Retina (tissue), 1 donor: ENCODE measurements around the gene P2RX2.

Experiments
- DNase-seq: peaks from one replicate; pipeline ENCODE4 v3.0.0-alpha.2; 2016

P2RX2 gene

DNA sequence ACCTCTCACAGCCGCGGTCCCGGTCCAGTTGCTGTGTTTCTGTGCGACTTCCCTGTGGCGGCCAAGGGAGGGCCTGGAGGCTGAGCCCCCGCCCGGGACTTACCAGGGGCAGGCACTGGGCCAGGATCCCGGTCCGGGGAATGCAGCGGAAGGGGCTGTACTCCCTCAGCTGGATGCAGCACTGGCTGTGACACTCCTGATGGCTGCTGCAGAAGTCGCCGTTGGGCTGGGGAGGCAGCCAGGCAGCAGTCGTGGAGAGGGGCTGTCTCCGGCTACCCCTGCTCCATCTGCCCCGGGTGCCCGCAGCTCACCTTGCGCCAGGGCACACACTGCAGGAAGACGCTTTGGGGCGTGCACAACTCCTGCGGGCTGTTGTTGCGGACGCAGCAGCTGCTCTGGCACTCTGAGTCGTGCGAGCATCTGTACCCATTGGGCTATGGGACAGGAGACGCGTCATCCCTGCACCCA is 14.4 kb upstream of the P2RX2 start:
- no peak for DNase-seq

DNA sequence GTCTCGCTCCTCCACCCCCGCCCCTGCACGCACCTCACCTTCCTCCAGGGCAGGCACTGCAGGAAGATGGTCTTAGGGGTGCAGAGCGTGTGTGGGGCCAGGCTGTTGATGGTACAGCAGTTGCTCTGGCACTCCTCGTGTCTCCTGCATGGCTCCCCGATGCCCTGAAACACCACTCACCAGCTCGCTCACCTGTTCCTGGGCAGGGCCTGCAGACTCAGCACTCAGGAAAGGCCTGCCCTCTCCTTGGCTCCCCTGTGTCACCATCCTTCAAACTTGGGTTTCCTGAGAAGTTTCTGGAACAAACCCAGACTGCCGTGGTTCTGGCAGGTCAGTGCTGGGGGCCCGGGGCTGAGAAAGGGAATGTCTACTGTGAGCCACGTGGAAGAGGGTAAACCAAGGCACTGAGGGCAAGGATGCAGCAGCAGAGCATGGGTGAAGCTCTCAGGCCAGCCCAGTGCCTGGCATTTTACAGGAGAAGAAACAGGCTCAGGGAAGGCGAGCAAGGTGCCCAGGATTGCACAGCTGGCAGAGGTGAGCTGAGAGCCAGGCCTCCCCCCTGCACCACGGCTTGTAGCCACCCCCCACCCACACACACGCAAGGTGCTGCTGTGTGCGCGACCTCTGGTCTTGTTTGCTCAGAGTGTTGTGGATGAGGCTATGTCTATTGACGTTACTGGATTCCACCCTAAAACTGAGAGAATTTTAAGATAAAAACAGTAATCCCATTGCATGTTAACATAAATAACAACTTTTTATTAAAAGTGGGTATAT is 13.7 kb upstream of the P2RX2 start:
- no peak for DNase-seq

DNA sequence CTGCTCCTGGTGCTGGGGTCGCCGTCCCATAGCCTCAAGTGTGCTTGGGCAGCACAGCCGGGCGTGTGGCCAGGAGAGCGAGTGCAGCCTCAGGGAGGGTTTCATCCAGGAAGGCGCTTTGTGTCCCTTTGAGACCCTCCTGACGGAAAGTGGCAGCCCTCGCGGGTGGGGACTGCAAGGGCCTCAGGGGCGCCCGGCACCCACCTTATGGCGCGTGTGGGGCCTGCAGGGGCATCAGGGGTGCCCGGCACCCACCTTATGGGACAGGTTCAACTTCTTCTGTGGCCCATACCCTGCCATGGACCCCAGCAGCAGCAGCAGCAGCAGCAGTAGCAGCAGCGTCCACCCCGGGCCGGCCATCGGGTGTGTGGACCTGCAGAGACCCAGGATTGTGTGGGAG is 12.7 kb upstream of the P2RX2 start:
- no peak for DNase-seq

DNA sequence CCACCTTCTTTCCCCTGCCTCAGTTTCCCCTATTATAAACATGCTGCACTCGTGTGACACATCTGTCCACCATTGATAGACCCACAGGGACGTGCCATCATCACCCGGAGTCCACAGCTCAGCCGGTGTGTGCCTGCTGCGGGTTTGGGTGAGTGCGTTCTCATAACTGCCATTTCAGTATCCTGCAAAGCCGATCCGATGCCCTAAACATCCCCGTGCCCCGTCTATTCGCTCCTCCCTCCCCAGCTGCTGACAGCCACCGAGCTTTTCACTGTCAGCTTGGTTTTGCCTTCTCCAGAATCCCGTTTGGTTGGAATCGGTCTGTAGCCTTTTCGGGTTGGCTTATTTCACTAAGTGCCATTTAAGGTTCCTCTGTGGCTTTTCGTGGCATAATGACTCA is 12.1 kb upstream of the P2RX2 start:
- DNase-seq: no peak

DNA sequence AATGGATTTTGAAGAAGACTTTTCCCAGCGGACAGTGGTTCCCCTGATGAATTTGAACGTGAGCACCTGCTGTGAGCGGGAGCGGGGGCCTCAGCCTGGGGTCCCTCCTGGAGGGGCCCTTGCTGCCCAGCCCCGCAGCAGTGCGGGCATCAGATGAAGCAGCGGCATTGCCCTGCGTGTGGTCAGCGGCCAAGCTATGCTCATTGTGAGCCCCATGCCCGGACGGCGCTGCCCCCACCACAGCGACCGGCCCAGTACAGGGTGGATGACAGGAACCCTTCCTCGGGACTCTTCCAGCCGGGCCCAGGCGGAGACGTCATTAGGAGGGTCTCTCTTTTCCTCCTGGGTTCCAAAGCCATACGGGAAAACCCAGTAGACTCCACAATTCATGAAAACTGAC is 11.6 kb upstream of the P2RX2 start:
- no peak for DNase-seq

DNA sequence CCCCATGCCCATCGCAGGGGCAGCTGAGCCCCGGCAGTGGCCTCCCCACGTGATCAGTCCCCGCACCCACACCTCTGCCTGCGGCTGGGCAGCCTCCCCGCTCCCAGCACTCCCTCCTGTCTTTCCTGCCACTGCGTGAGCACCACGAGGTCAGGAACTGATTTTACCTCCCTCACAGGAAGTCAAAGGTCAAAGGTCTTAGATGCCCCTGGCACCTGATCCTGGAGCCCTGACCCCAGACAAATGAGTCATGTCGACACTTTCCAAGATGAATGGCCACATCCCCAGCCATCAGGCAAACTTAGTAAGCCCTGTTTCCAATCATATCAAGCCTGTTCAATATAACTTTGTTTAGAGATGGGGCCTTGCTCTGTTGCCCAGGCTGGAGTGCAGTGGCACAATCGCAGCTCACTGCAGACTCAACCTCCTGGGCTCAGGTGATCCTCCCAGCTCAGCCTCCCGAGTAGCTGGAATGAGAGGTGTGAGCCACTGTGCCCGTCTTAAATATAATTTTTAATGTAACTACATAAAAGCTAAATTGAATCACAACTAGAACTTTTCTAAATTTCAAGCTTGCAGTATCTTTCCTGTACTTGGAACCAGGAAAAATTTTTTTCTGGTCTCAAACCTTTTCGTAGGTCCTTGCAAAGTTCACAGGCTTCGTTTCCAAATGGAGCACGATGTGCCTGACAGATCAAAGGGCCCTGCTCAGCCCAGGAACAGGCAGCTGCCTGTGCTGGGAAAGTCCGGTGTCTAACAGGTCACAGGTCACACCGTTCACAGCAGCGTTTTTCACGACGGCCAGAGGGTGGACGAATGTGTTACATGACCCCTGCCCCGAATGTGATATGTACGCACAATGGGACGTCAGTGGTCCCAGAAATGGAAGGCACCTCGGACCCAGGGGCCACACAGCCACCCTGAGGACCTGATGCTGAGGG is 10.1 kb upstream of the P2RX2 start:
- DNase-seq: no peak

DNA sequence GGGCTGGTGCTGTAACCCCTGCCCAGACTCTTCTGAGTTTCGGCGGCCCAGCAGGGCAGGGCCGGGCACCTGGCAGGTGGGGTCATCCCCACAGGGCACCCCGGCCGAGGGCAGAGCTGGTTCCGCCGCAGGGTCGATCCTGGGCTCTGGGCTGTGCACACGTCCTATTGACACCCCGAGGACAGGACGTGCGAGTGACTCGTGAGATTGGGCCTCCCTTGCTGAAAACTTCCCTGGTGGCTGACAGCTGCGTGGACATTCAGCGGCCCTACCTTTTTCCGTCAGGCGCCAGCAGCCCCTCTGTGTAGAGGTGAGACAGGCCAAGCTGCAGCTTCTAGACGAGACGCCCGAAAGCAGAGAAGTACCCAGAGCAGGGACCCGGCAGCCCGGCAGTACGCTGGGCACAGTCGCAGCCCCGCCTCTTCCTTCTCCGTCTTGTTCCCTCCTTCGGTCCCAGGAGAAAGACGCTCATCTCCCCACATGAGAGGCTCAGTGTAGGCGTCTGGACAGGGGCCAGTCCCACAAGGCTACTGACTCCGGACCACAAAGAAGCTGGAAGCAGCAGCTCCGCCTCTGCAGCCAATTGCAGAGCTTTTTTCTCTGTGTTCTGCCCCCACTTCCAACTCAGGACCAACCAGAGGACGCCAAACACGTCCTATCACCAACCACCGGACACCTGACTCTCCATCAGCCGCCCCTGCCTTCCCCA is 8.4 kb upstream of the P2RX2 start, which contains the start of gene LRCOL1:
LRCOL1 (minus strand) TSS at position 532 of the 709 bp plus-strand sequence. CDS start 4,331 bp downstream, outside the sequence.
- DNase-seq: peak; percentile 62

DNA sequence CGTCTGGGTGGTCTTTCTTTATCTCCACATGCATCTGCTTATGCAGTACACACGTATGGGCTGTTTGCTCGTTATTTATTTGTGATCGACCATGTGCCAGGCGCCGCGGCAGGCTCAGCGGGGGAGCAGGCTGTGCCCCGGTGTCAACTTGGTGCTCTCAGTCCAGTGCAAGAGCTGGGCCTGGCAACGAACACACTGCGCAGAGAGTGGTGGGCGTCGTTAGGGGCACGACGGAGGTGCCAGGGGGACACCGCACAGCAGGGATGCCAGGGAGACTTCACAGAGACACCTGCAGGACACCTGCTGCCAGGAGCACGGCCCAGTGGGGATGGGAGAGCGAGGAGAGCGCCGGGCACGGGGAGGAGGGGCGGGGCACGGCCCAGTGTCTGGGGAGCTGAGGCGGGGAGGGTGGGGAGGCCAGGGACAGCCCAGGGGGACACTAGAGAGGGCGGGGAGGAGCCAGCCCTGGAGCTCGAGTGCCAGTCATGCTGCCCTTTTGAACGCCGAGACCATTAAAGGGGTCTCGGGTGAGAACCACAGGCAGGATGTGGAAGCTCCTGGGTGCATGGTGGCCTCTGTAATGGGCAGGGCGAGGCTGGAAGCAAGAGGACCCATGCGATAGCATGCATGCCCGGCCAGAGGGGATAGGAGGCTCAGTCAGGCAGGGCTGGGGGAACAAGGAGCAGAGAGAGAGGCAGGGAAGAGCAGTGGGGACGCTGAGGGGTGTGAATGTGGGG is 7.5 kb upstream of the P2RX2 start:
- no peak for DNase-seq

DNA sequence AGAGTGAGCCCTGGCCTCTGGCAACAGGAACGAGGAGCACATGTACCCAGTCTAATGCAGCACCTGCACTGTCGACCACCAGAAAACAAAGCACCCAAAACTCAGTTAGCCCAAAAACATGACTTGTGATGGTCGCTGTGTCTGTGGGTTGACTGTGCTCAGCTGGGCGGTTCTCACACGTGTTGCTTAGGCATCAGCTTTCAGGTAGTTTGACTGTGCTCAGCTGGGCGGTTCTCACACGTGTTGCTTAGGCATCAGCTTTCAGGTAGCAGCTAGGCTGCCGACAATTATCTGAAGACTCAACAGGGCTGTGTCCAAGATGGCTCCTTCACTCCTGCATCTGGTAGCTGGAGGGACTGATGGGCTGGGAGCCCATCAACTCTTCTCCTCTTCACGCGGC is 7.0 kb upstream of the P2RX2 start:
- DNase-seq: no peak

DNA sequence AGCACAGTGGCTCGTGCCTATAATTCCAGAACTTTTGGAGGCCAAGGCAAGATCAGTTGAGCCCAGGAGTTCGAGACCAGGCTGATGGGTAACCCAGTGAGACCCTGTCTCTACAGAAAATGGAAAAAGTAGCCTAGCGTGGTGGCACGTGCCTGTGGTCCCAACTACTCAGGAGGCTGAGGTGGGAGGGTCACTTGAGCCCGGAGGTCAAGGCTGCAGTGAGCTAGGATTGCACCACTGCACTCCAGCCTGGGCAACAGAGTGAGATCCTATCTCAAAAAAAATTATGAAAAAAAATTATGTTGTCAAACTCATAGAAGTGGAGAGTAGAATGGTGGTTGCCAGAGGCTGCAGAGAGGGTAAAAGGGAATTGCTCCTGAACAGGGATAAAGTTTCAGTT is 4.5 kb upstream of the P2RX2 start:
- no peak for DNase-seq

DNA sequence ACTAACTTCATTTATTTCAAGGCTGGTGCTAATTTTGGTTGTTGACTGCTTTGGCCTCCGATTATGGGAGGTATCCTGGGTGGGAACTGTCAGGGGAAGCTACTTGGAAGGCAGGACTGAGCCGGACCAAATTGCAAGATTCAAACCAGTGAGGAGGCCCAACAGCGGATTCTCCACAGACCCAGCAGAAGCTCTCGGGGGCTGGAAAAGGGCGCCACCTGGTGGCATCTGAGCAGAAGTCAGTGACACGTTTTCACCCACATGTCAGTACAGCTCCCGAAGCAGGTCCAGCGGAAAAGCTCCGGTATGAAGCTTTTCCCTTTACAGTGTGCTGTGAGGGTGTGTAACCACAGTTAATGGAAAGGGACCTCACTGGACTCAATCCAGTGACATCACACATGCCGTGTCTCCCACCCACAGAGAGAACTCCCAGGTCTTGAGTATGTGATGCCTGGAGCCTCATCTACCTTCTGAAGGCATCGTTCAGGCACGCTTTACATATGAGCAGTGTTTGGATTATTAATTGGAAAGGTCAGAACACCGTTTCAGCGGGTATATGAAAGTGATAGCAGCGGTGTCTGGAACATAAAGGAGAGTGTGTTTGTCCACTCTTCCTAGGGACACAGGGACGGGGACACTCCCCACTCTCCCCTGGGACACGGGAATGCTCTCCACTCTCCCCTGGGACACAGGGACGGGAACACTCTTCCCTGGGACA is 3.6 kb upstream of the P2RX2 start:
- peak; percentile 87 for DNase-seq

DNA sequence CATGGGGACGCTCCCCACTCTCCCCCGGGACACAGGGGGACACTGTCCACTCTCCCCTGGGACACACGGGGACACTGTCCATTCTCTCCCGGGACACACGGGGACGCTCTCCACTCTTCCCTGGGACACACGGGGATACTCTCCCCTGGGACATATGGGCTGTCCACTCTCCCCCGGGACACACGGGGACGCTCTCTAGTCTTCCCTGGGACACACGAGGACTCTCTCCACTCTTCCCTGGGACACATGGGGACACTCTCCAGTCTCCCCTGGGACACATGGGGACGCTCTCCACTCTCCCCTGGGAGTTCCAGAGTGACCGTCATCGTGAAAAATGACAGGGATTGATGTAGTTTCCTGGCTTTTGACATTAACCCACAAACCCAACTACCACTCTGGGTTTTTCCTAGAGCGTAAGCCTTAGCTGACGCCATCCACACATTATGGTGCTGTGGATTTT is 3.0 kb upstream of the P2RX2 start:
- no peak for DNase-seq

DNA sequence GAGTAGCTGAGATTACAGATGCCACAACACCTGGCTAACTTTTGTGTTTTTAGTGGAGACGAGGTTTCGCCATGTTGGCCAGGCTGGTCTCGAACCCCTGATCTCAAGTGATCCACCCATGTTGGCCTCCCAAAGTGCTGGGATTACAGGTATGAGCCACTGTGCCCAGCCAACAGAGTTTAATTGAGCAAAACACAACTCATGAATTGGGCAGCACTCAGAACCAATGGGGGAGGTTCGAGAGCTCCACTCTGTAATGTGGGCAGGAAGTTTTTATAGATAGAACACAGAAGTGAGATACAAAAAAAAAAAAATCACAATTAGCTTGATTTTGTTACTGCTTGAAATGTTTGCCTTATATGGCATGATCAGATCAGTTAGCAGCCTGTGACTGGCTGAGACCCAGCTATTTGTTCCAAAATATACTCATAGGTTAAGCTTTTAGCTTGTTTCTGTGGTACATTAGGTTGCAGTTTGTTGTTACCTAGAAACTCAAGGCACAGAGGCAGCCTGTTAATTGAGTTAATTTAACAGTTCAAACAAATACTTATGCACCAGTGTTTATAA is 1.4 kb upstream of the P2RX2 start:
- no peak for DNase-seq

DNA sequence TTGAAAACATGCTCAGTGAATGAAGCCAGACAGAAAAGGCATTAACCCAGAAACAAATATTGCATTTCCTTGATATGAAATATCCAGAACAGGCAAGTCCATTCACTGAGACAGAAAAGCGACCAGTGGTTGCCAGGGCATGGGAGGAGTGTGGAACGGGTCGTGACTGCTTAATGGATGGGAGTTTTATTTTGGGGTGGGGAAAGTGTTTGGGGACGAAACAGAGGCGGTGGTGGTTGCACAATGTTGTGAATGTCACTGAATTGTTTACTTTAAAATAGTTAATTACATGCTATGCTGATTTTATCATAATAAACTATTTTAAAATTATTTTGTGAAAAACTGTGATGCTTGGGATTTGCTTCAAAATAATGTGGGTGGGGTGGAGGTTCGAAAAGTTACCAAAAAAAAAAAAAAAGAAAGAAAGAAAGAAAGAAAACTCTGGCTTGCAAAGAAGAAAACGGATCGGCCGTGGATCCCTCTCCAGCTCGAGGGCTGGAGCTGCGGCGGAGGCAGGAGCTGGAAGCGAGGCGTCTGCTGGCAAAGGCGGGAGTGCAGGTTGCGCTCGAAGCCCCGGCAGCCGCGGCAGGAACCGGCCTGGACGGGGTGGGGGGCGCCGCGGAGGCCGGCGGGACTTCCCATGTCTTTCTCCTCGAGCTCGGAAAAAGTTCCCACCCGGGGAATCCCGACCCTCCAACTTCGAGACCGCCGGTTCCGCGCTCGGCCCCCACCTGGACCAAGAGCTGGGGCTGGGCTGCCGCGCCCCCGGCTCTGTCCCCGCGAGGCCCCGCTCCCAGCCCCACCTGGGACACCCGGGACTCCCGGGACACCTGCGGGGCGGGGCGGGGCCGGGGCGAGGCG is 524 bp upstream of the P2RX2 start:
- DNase-seq: peak; percentile 41

DNA sequence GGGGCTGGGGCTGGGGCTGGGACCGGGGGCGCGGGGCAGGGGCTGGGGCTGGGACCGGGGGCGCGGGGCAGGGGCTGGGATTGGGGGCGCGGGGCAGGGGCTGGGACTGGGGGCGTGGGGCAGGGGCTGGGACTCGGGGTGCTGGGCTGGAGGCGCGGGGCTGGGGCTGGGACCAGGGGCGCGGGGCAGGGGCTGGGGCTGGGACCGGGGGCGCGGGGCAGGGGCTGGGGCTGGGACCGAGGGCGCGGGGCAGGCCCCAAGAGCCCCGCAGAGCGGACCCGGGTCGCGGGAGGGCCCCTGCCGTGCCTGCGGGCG is 452 bp downstream of the P2RX2 start:
- no peak for DNase-seq

DNA sequence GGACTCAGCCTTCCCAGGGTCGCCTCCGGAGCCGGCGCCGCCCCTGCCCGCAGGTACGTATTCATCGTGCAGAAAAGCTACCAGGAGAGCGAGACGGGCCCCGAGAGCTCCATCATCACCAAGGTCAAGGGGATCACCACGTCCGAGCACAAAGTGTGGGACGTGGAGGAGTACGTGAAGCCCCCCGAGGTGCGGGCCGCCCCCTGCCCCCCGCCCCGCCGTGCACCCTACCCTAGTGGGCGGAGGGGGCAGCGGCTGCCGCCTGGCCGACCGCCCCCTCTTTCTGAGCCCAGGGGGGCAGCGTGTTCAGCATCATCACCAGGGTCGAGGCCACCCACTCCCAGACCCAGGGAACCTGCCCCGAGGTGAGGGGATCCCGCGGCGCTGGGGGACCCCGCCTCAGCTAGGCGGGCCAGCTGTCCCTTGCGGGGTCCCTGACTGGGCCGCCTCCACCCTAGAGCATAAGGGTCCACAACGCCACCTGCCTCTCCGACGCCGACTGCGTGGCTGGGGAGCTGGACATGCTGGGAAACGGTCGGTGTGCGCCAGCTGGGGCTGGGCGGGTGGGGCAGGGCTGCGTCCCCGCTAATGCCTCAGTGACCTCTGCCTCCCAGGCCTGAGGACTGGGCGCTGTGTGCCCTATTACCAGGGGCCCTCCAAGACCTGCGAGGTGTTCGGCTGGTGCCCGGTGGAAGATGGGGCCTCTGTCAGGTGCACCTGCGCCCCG is 973 bp downstream of the P2RX2 start:
- no peak for DNase-seq

DNA sequence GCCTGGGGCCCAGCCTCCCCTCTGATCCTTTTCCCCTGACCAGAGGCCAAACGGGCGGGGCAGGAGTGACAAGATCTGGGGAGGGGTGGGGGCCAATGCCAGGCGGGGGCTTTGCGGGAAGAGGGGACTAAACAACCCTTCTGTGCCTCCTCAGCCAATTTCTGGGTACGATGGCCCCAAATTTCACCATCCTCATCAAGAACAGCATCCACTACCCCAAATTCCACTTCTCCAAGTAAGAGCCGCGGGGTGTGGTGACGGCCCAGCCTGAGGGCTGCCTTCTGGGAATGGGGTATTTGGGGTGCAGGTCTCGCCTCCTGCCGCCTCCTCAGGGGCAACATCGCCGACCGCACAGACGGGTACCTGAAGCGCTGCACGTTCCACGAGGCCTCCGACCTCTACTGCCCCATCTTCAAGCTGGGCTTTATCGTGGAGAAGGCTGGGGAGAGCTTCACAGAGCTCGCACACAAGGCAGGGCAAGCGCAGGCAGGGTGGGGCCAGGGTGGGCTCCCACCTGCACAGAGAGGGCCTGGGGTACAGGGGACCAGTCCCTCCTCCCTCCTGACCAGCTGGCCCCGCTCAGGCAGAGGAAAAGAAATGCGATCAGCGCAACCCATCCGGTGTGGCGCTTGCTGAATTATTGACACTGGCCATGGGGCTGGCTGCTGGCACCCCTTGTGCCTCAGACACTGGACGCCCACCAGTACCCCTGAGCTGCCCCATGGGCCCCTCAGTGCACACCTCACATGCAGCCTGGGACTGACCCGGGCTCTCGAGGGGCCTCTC is 1.7 kb downstream of the P2RX2 start:
- no peak for DNase-seq

DNA sequence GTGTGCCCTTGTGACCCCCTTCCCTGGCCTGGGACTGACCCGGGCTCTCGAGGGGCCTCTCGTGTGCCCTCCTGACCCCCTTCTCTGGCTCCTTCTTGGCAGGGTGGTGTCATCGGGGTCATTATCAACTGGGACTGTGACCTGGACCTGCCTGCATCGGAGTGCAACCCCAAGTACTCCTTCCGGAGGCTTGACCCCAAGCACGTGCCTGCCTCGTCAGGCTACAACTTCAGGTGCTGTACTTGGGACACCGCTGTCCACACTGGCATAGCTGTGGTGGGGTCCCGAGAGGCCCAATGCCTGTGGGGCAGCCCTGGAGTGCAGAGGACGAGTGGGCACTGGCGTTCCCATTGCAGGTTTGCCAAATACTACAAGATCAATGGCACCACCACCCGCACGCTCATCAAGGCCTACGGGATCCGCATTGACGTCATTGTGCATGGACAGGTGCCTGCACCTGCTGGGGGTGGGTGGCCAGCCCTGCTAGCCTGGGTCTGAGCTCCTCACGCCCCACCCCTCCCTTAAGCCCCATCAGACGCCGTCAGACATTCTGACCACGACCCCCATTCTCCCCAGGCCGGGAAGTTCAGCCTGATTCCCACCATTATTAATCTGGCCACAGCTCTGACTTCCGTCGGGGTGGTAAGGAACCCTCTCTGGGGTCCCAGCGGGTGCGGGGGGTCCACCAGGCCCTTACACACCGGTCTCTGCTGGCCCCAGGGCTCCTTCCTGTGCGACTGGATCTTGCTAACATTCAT is 2.5 kb downstream of the P2RX2 start:
- no peak for DNase-seq
